ENCODE data around the gene FLNC. TPM values are rescaled to one million over a fixed set of nuclear protein-coding genes. Genes with fewer than 3 reads are reported as not detected.

FLNC gene
- total RNA-seq, 1 donor from 2014 or later, result 184 TPM

DNA sequence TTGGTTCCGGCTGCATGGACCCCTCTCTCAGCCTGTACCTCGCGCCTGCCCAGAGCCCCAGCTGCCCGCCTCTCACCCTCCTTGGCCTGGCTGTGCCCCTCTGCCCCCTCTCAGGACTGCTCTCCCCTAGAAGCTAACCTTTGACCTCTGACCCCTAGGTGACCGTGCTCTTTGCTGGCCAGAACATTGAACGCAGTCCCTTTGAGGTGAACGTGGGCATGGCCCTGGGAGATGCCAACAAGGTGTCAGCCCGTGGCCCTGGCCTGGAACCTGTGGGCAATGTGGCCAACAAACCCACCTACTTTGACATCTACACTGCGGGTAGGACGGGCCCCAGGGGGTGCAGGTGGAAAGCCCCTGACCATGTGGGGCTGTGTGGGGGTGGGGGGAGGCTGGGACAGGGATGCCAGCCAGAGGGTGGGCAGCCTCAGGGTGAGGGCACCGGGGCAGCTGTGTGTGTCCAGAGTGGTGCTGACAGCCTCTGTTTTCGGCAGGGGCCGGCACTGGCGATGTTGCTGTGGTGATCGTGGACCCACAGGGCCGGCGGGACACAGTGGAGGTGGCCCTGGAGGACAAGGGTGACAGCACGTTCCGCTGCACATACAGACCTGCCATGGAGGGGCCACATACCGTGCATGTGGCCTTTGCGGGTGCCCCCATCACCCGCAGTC lies 8.0 kb downstream of the FLNC start:
- no peak overlapping the region for H3K27ac Mint-ChIP-seq
- TF ChIP-seq, protein P1, sequence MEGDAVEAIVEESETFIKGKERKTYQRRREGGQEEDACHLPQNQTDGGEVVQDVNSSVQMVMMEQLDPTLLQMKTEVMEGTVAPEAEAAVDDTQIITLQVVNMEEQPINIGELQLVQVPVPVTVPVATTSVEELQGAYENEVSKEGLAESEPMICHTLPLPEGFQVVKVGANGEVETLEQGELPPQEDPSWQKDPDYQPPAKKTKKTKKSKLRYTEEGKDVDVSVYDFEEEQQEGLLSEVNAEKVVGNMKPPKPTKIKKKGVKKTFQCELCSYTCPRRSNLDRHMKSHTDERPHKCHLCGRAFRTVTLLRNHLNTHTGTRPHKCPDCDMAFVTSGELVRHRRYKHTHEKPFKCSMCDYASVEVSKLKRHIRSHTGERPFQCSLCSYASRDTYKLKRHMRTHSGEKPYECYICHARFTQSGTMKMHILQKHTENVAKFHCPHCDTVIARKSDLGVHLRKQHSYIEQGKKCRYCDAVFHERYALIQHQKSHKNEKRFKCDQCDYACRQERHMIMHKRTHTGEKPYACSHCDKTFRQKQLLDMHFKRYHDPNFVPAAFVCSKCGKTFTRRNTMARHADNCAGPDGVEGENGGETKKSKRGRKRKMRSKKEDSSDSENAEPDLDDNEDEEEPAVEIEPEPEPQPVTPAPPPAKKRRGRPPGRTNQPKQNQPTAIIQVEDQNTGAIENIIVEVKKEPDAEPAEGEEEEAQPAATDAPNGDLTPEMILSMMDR (IDR thresholded peaks at IDR 0.05; ENCODE audit: unreplicated experiment), result no peak

DNA sequence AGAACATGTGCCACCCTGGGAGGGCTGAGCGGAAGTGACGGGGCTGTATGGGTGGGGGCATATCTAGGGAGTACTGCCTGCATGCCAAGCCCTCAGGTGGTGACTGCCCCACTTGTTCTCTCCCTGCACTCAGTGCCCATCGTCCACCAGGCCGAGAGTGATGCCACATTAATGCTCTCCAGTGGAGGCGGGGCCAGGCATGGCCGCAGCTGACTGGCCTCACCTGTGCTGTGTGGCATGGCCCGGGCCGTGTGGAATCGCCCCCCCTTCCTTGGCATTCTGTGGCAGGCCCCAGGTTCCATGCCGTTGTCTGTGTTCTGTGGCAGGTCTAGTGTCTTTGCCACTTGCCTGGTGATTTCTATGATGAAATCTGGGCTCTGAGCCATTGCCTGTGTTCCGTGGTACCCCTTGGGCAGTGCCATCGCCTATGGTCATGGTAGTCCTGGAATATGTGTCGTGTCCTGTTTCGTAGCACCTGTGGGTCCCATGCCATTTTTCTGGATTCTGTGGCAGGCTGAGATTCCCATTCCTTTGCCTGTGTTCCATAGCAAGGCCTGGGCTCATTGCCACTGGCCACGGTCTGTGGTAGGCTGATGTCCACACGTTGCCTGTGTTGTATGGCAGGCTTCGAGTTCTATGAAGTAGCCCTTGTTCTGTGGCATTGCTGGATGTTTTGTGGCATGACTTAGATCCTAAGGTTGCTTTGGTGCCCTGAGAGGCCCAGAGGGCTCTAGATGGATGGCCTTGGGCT lies 8.9 kb downstream of the FLNC start:
- H3K27ac Mint-ChIP-seq, result no peak overlapping the region
- no peaks in the 10 kb centered on the region for H3K27me3 Mint-ChIP-seq (ENCODE audit: low read depth)
- no peak overlapping the region for H3K4me3 Mint-ChIP-seq
- TF ChIP-seq, protein P1 (IDR thresholded peaks at IDR 0.05; ENCODE audit: unreplicated experiment), result no peak
- peaks cover 22% of the 10 kb centered on the region for H3K36me3 Mint-ChIP-seq
- peaks cover 7% of the 10 kb centered on the region for H3K4me1 Mint-ChIP-seq
- DNase-seq (ENCODE audit: low spot score in 2 of 2, unreplicated experiment in 2 of 2), result no peak
- H3K9me3 Mint-ChIP-seq, result no peaks in the 10 kb centered on the region

More for the DNA sequence above, 8.0 kb downstream of the FLNC start:
- Mint-ChIP-seq H3K4me1 (peaks cover 16% of the 10 kb centered on the region), H3K27me3 (ENCODE audit: low read depth) (no peaks in the 10 kb centered on the region), H3K36me3 (peaks cover 17% of the 10 kb centered on the region), H3K9me3 (no peaks in the 10 kb centered on the region), H3K4me3 (no peak overlapping the region)
- no peak for DNase-seq (ENCODE audit: low spot score in 2 of 2, unreplicated experiment in 2 of 2)

DNA sequence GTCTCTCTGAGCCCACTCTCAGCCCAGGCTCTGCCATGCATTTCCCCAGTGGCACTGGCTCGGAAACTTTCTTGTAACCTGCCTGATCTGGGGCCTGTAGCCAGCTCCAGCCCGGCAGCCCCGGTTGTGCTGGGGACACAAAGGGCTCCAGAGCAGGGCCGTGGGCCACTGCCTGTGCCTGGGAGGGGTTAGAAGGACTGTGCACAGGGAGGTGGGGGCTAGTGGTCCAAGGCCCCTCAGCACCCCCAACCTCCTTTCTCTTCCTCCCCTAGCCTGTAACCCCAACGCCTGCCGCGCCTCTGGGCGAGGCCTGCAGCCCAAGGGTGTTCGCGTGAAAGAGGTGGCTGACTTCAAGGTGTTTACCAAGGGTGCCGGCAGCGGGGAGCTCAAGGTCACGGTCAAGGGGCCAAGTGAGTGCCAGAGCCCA lies 9.6 kb downstream of the FLNC start:
- H3K36me3 Mint-ChIP-seq, result peaks cover 23% of the 10 kb centered on the region
- H3K27ac Mint-ChIP-seq, result no peak overlapping the region
- peaks cover 2% of the 10 kb centered on the region for H3K4me1 Mint-ChIP-seq
- DNase-seq (ENCODE audit: low spot score in 2 of 2, unreplicated experiment in 2 of 2), result no peak
- TF ChIP-seq, protein P1 (IDR thresholded peaks at IDR 0.05; ENCODE audit: unreplicated experiment), result no peak
- no peaks in the 10 kb centered on the region for H3K27me3 Mint-ChIP-seq (ENCODE audit: low read depth)
- no peak overlapping the region for H3K4me3 Mint-ChIP-seq
- H3K9me3 Mint-ChIP-seq, result no peaks in the 10 kb centered on the region

DNA sequence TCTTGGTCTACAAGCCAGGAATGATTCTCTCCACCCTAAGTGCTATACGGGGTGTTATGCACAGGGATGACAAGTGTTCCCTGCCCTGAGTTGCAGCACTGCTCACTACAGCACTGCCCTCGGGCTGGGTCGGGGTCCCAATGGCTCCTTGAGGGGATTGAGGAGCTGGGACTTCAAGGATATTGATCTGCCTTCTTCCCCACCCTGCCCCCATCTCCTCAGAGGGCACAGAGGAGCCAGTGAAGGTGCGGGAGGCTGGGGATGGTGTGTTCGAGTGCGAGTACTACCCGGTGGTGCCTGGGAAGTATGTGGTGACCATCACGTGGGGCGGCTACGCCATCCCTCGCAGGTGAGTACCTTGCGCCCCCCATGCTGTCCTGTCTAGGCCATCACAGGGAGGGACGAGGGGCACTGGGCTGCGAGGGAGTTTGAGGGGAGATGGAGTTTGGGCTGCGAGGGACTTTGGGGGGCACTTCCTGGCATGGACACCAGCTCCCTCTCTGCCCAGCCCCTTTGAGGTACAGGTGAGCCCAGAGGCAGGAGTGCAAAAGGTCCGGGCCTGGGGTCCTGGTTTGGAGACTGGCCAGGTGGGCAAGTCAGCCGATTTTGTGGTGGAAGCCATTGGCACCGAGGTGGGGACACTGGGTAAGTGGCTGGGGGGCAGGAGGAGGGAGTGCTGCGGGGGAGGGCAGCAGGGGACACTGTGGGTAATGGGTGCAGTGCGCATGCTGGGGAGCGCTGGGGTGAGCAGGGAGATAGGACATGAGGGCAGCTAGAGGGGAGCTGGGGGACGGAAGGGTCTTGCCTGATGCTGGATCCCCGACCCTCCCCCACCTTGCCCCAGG lies 10.3 kb downstream of the FLNC start:
- TF ChIP-seq, protein P1 (IDR thresholded peaks at IDR 0.05; ENCODE audit: unreplicated experiment), result no peak
- DNase-seq (ENCODE audit: low spot score in 2 of 2, unreplicated experiment in 2 of 2), result no peak
- H3K27ac Mint-ChIP-seq, result no peak overlapping the region
- H3K27me3 Mint-ChIP-seq (ENCODE audit: low read depth), result no peaks in the 10 kb centered on the region
- H3K4me1 Mint-ChIP-seq, result no peaks in the 10 kb centered on the region
- peaks cover 24% of the 10 kb centered on the region for H3K36me3 Mint-ChIP-seq
- no peaks in the 10 kb centered on the region for H3K9me3 Mint-ChIP-seq
- no peak overlapping the region for H3K4me3 Mint-ChIP-seq

DNA sequence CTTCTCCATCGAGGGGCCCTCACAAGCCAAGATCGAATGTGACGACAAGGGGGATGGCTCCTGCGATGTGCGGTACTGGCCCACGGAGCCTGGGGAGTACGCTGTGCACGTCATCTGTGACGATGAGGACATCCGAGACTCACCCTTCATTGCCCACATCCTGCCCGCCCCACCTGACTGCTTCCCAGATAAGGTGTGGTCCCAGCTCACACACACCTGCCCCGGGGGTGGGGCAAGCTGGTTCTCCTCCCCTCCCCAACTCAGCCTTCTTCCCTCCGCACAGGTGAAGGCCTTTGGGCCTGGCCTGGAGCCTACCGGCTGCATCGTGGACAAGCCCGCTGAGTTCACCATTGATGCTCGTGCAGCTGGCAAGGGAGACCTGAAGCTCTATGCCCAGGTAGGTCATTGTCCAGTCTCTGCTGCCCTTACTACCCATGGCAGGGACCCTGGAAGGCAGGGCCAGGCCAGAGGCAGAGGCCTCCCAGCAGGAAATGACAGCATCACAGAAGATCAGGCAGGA lies 11.0 kb downstream of the FLNC start:
- Mint-ChIP-seq H3K4me3 (no peak overlapping the region), H3K27me3 (ENCODE audit: low read depth) (no peaks in the 10 kb centered on the region)

More for the DNA sequence above, 11.0 kb downstream of the FLNC start:
- H3K4me1 Mint-ChIP-seq, result no peaks in the 10 kb centered on the region
- H3K27ac Mint-ChIP-seq, result no peak overlapping the region
- H3K36me3 Mint-ChIP-seq, result peaks cover 24% of the 10 kb centered on the region
- no peaks in the 10 kb centered on the region for H3K9me3 Mint-ChIP-seq
- TF ChIP-seq, protein P1 (IDR thresholded peaks at IDR 0.05; ENCODE audit: unreplicated experiment), result no peak
- DNase-seq (ENCODE audit: low spot score in 2 of 2, unreplicated experiment in 2 of 2), result no peak
